Frontal cortex (tissue), 4 donors: ENCODE results near the gene FRS3. TPM values are rescaled to one million over a fixed set of nuclear protein-coding genes. Genes with fewer than 3 reads are reported as not detected.
"Not testable (repeated sequence)": the region's sequence is repeated elsewhere in the genome, so short reads cannot be mapped to it uniquely, and the experiment has no call there.

ENCODE experiments used
- DNase-seq, 2 donors: peaks; one replicate each; pipeline ENCODE4 v3.0.0; 2012; ENCODE audit warnings: low spot score in 2 of 2
- FAIRE-seq: peaks from 2 replicates; lab custom pipeline; 2012; peaks lifted over from hg19 to GRCh38; lab: Jason Lieb, UNC
- total RNA-seq: library from RNA; depleted of rRNA; stranded (reverse); fragments of >200 nt; gene quantifications from one replicate; pipeline ENCODE4 v1.2.3, GENCODE V29; 2014
- donor health status: control.
- donor health status: control.
- donor health status: control.

The FRS3 gene
- total RNA-seq = 9.4 TPM

GRCh38 chr6:41779788-41780550 is at the start of gene FRS3:
TSS of gene FRS3 (minus strand) at chr6:41779900. CDS start at chr6:41776987, 2,913 bp downstream.
- peak; percentile 99 for DNase-seq
- FAIRE-seq = no peak

GRCh38 chr6:41826343-41827022 is 46.8 kb upstream of the FRS3 start:
- FAIRE-seq (no peak), DNase-seq (no peak)

GRCh38 chr6:41824571-41825569 is 45.2 kb upstream of the FRS3 start:
- DNase-seq (no peak), FAIRE-seq (no peak)

GRCh38 chr6:41823178-41823577 is 43.5 kb upstream of the FRS3 start:
- no peak for FAIRE-seq
- no peak for DNase-seq

- DNase-seq (no peak), FAIRE-seq (no peak)
These were observed 42.3 kb upstream of the FRS3 start for GRCh38 chr6:41822021-41822420.

GRCh38 chr6:41821266-41821665 is 41.6 kb upstream of the FRS3 start:
- DNase-seq = no peak
- FAIRE-seq = no peak

GRCh38 chr6:41818271-41819054 is 38.8 kb upstream of the FRS3 start:
- DNase-seq = no peak
- no peak for FAIRE-seq

- FAIRE-seq (no peak), DNase-seq (no peak)
These were observed 35.9 kb upstream of the FRS3 start for GRCh38 chr6:41815587-41815986.

GRCh38 chr6:41814629-41815028 is 34.9 kb upstream of the FRS3 start:
- FAIRE-seq (no peak), DNase-seq (no peak)

GRCh38 chr6:41813956-41814355 is 34.3 kb upstream of the FRS3 start:
- FAIRE-seq (no peak), DNase-seq (no peak)

- FAIRE-seq = no peak
- DNase-seq = no peak
These were observed 33.8 kb upstream of the FRS3 start for GRCh38 chr6:41813469-41813868.

GRCh38 chr6:41811946-41812345 is 32.2 kb upstream of the FRS3 start:
- not testable (repeated sequence) for DNase-seq, FAIRE-seq

GRCh38 chr6:41811095-41811494 is 31.4 kb upstream of the FRS3 start:
- no peak for FAIRE-seq

GRCh38 chr6:41805830-41806774 is 26.4 kb upstream of the FRS3 start:
- FAIRE-seq (no peak), DNase-seq (no peak)

More at GRCh38 chr6:41811095-41811494, 31.4 kb upstream of the FRS3 start:
- DNase-seq = no peak

- DNase-seq (no peak), FAIRE-seq (no peak)
These were observed 21.7 kb upstream of the FRS3 start for GRCh38 chr6:41801380-41801779.

- DNase-seq (no peak), FAIRE-seq (no peak)
These were observed 19.8 kb upstream of the FRS3 start for GRCh38 chr6:41799559-41799911.

GRCh38 chr6:41798901-41799558 is 19.3 kb upstream of the FRS3 start:
- FAIRE-seq (no peak), DNase-seq (no peak)

- no peak for FAIRE-seq
- DNase-seq = no peak
These were observed 16.8 kb upstream of the FRS3 start for GRCh38 chr6:41796474-41796873.
